HG03432 (cell line): ENCODE results near the gene MRPL51.
"Not testable (repeated sequence)": the region's sequence is repeated elsewhere in the genome, so short reads cannot be mapped to it uniquely, and the experiment has no call there.

Source experiments
- ATAC-seq: cut with Tn5 transposase; IDR thresholded peaks from one replicate; pipeline ENCODE4 v1.9.1; 2021; ENCODE audit warnings: mild to moderate bottlenecking, moderate library complexity; ENCODE audit not compliant: unreplicated experiment

MRPL51 gene

GRCh38 chr12:6489449-6489848 is 3.6 kb downstream of the MRPL51 start:
- no peak for ATAC-seq

GRCh38 chr12:6488240-6488639 is 4.8 kb downstream of the MRPL51 start:
- no peak for ATAC-seq

- ATAC-seq = no peak
Observed at GRCh38 chr12:6478416-6478815, 14.6 kb downstream of the MRPL51 start.

- not testable (repeated sequence) for ATAC-seq
Observed at GRCh38 chr12:6477601-6478377, 15.3 kb downstream of the MRPL51 start.

- no peak for ATAC-seq
Observed at GRCh38 chr12:6476489-6476888, 16.6 kb downstream of the MRPL51 start.

- ATAC-seq = not testable (repeated sequence)
Observed at GRCh38 chr12:6475233-6475975, 17.7 kb downstream of the MRPL51 start.

- no peak for ATAC-seq
Observed at GRCh38 chr12:6472491-6472890, 20.6 kb downstream of the MRPL51 start.

GRCh38 chr12:6471989-6472360 is 21.1 kb downstream of the MRPL51 start:
- ATAC-seq = no peak

- peak; percentile 89 for ATAC-seq
Observed at GRCh38 chr12:6470375-6471163, 22.5 kb downstream of the MRPL51 start, which contains the start of gene VAMP1. Gene VAMP1, minus strand, starts transcription at chr12:6470677. Its CDS starts 146 bp downstream, at chr12:6470531.

GRCh38 chr12:6469609-6470374 is 23.3 kb downstream of the MRPL51 start:
- ATAC-seq = no peak

- no peak for ATAC-seq
Observed at GRCh38 chr12:6469092-6469491, 24.0 kb downstream of the MRPL51 start.

GRCh38 chr12:6468283-6468575 is 24.8 kb downstream of the MRPL51 start:
- no peak for ATAC-seq

- ATAC-seq = not testable (repeated sequence)
Observed at GRCh38 chr12:6467571-6468282, 25.3 kb downstream of the MRPL51 start.

- not testable (repeated sequence) for ATAC-seq
Observed at GRCh38 chr12:6466751-6467150, 26.3 kb downstream of the MRPL51 start.

- ATAC-seq = no peak
Observed at GRCh38 chr12:6466184-6466573, 26.9 kb downstream of the MRPL51 start.

- ATAC-seq = no peak
Observed at GRCh38 chr12:6465467-6466183, 27.4 kb downstream of the MRPL51 start.

GRCh38 chr12:6464531-6464930 is 28.5 kb downstream of the MRPL51 start:
- ATAC-seq = no peak

- no peak for ATAC-seq
Observed at GRCh38 chr12:6463858-6464257, 29.2 kb downstream of the MRPL51 start.

- no peak for ATAC-seq
Observed at GRCh38 chr12:6463216-6463615, 29.8 kb downstream of the MRPL51 start.
